ENCODE data around the gene IQSEC3. TPM values are rescaled to one million over a fixed set of nuclear protein-coding genes. Genes with fewer than 3 reads are reported as not detected.

IQSEC3 gene
- polyA plus RNA-seq, 1 donor from 2014 or later = 2.4 TPM

DNA sequence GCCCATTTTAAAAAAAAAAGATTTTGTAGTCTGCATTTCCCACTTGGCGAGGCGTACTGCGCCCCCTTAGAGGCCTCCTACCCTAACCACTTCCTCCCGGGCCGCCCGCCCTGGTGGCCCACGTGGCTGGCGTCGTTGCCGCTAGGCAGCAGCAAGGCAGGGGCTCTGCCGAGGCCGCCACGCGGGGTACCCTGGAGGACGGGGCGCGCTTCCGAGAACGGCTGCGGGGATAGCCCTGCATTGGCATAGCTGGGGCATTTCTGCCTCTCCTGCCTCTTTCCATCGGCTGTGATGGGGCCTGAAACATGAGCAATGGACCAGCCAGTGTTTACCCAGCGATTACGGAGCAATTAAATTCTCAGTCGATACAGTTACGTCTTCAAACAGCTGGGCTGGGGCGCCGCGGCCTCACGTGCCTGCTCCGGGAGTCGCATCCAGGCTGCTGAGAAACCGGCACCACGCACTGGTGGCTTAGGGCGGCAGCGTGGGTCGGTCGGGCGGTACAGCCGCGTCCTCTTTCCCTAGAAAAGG lies 38.0 kb downstream of the IQSEC3 start:
- Histone ChIP-seq H4K20me1 (ENCODE audit: insufficient read depth) (no peaks in the 10 kb centered on the region), H3K4me3 (ENCODE audit: low read length) (no peak overlapping the region), H3K9me2 (ENCODE audit: insufficient read depth, low read length) (no peaks in the 10 kb centered on the region), H3K36me3 (ENCODE audit: insufficient read depth, low read length) (no peaks in the 10 kb centered on the region), H3K79me2 (replicated peaks; ENCODE audit: insufficient read depth, low read length) (no peaks in the 10 kb centered on the region), H3K9ac (ENCODE audit: low read length) (no peak overlapping the region), H3K9me3 (ENCODE audit: low read length) (no peaks in the 10 kb centered on the region), H3K27ac (ENCODE audit: low read length) (no peak overlapping the region), H2AFZ (ENCODE audit: low read depth, low read length) (no peak overlapping the region), H3K4me2 (ENCODE audit: low read length) (no peak overlapping the region), H3K27me3 (ENCODE audit: insufficient read depth, low read depth, low read length) (no peaks in the 10 kb centered on the region), H3F3A (ENCODE audit: insufficient read depth, low read length, poor library complexity, severe bottlenecking) (no peaks in the 10 kb centered on the region)
- TF ChIP-seq, protein P1, sequence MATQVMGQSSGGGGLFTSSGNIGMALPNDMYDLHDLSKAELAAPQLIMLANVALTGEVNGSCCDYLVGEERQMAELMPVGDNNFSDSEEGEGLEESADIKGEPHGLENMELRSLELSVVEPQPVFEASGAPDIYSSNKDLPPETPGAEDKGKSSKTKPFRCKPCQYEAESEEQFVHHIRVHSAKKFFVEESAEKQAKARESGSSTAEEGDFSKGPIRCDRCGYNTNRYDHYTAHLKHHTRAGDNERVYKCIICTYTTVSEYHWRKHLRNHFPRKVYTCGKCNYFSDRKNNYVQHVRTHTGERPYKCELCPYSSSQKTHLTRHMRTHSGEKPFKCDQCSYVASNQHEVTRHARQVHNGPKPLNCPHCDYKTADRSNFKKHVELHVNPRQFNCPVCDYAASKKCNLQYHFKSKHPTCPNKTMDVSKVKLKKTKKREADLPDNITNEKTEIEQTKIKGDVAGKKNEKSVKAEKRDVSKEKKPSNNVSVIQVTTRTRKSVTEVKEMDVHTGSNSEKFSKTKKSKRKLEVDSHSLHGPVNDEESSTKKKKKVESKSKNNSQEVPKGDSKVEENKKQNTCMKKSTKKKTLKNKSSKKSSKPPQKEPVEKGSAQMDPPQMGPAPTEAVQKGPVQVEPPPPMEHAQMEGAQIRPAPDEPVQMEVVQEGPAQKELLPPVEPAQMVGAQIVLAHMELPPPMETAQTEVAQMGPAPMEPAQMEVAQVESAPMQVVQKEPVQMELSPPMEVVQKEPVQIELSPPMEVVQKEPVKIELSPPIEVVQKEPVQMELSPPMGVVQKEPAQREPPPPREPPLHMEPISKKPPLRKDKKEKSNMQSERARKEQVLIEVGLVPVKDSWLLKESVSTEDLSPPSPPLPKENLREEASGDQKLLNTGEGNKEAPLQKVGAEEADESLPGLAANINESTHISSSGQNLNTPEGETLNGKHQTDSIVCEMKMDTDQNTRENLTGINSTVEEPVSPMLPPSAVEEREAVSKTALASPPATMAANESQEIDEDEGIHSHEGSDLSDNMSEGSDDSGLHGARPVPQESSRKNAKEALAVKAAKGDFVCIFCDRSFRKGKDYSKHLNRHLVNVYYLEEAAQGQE (IDR thresholded peaks at IDR 0.05; ENCODE audit: borderline replicate concordance) = no peak
- no peak for TF ChIP-seq MXI1 (conservative IDR thresholded peaks at IDR 0.05; ENCODE audit: poor library complexity, severe bottlenecking)
- no peak for TF ChIP-seq EP300 (conservative IDR thresholded peaks at IDR 0.05; ENCODE audit: poor library complexity, severe bottlenecking)
- no peak for TF ChIP-seq SMC3 (conservative IDR thresholded peaks at IDR 0.05; ENCODE audit: poor library complexity)
- no peak for TF ChIP-seq TAF1 (IDR thresholded peaks at IDR 0.05; ENCODE audit: low read depth)
- no peak for TF ChIP-seq POLR2AphosphoS5 (IDR thresholded peaks at IDR 0.05)
- TF ChIP-seq, protein P2, sequence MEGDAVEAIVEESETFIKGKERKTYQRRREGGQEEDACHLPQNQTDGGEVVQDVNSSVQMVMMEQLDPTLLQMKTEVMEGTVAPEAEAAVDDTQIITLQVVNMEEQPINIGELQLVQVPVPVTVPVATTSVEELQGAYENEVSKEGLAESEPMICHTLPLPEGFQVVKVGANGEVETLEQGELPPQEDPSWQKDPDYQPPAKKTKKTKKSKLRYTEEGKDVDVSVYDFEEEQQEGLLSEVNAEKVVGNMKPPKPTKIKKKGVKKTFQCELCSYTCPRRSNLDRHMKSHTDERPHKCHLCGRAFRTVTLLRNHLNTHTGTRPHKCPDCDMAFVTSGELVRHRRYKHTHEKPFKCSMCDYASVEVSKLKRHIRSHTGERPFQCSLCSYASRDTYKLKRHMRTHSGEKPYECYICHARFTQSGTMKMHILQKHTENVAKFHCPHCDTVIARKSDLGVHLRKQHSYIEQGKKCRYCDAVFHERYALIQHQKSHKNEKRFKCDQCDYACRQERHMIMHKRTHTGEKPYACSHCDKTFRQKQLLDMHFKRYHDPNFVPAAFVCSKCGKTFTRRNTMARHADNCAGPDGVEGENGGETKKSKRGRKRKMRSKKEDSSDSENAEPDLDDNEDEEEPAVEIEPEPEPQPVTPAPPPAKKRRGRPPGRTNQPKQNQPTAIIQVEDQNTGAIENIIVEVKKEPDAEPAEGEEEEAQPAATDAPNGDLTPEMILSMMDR (IDR thresholded peaks at IDR 0.05; ENCODE audit: poor library complexity, severe bottlenecking) = no peak
- no peak for TF ChIP-seq RAD21 (conservative IDR thresholded peaks at IDR 0.05)
- TF ChIP-seq EZH2 (IDR thresholded peaks at IDR 0.05; ENCODE audit: borderline replicate concordance, insufficient read depth, low read length, poor library complexity, severe bottlenecking) = no peak

DNA sequence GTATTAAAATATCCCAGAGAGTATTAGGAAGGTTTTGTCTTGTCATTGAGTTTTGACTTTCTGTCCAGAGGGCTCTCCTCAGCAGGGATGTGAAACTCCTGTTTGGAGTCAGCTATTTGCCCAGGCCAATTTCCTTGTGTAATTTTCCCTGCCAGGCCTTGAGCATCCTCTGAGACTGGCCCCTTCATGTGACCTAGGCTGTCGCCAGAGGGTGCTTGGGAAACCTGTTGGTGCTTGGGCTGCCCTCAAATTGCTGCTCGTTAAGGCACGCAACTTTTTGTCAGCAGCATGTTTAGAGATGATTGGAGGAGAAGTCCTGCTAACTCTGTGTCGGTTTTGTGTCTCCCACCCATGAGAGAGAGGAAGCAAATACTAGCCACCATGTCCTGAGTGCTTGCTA lies 39.1 kb downstream of the IQSEC3 start:
- H2AFZ ChIP-seq (ENCODE audit: low read depth, low read length) = no peak overlapping the region
- no peak overlapping the region for H3K27ac ChIP-seq (ENCODE audit: low read length)
- H3K9me3 ChIP-seq (ENCODE audit: low read length) = no peaks in the 10 kb centered on the region

More for the DNA sequence above, 39.1 kb downstream of the IQSEC3 start:
- TF ChIP-seq MXI1 (conservative IDR thresholded peaks at IDR 0.05; ENCODE audit: poor library complexity, severe bottlenecking) (no peak), EZH2 (IDR thresholded peaks at IDR 0.05; ENCODE audit: borderline replicate concordance, insufficient read depth, low read length, poor library complexity, severe bottlenecking) (no peak), EP300 (conservative IDR thresholded peaks at IDR 0.05; ENCODE audit: poor library complexity, severe bottlenecking) (no peak), TAF1 (IDR thresholded peaks at IDR 0.05; ENCODE audit: low read depth) (no peak), POLR2AphosphoS5 (IDR thresholded peaks at IDR 0.05) (no peak), RAD21 (conservative IDR thresholded peaks at IDR 0.05) (no peak), SMC3 (conservative IDR thresholded peaks at IDR 0.05; ENCODE audit: poor library complexity) (no peak)
- TF ChIP-seq, protein P2 (IDR thresholded peaks at IDR 0.05; ENCODE audit: poor library complexity, severe bottlenecking) = no peak
- TF ChIP-seq, protein P1 (IDR thresholded peaks at IDR 0.05; ENCODE audit: borderline replicate concordance) = no peak
- H3K4me3 ChIP-seq (ENCODE audit: low read length) = no peak overlapping the region
- no peaks in the 10 kb centered on the region for H4K20me1 ChIP-seq (ENCODE audit: insufficient read depth)
- H3K79me2 ChIP-seq (replicated peaks; ENCODE audit: insufficient read depth, low read length) = no peaks in the 10 kb centered on the region
- no peak overlapping the region for H3K9ac ChIP-seq (ENCODE audit: low read length)
- no peaks in the 10 kb centered on the region for H3K27me3 ChIP-seq (ENCODE audit: insufficient read depth, low read depth, low read length)
- no peak overlapping the region for H3K4me2 ChIP-seq (ENCODE audit: low read length)
- no peaks in the 10 kb centered on the region for H3F3A ChIP-seq (ENCODE audit: insufficient read depth, low read length, poor library complexity, severe bottlenecking)
- H3K9me2 ChIP-seq (ENCODE audit: insufficient read depth, low read length) = no peaks in the 10 kb centered on the region
- no peaks in the 10 kb centered on the region for H3K36me3 ChIP-seq (ENCODE audit: insufficient read depth, low read length)

All from neural cell (in vitro differentiated cells).